GM18520 (cell line): Measurements from ENCODE around the gene GLS.
"Not testable (repeated sequence)": the region's sequence is repeated elsewhere in the genome, so short reads cannot be mapped to it uniquely, and the experiment has no call there.

ENCODE experiments used
- ATAC-seq: cut with Tn5 transposase; IDR thresholded peaks from one replicate; pipeline ENCODE4 v1.9.1; 2021; ENCODE audit not compliant: unreplicated experiment

The GLS gene

DNA sequence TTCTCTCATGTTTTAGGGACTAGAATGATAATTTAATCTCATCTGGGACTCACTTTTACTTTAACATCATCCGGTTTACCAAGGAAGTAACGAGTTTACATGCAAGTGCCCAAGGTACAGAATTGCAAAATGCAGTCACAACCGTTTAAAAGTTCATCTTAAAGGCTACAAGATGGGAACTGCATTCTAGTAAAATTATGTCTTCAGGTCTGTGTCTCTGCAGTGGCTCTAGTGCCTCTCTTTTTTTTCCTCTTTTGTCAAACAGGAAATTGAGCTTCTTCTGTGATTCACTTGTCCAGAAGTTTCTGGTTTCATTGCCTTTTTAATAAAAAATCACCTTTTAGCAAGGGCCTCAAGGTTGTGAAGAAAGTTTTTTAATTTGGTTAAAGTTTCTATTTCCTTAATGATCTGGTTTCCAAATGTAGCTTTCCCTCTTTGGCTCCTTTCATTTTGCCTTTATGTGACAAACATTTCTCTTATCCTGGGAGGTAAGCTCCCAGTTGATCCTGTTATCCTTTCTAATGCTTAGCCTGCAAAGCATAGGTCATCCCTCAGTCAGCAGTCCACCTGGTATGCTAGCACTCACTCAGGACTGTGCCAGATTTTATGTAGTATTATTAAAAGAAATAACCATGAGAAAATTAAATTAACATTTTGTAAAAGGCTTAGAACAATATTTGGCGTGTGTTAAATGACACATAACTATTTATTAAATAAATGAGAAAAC, 2.4 kb downstream of the GLS start:
- no peak for ATAC-seq

- not testable (repeated sequence) for ATAC-seq
These were observed 5.2 kb downstream of the GLS start for GRCh38 chr2:190885844-190886243.

GRCh38 chr2:190887089-190887488, 6.5 kb downstream of the GLS start:
- ATAC-seq: peak; percentile 47

- no peak for ATAC-seq
These were observed 7.8 kb downstream of the GLS start for GRCh38 chr2:190888449-190888848.

- ATAC-seq: no peak
These were observed 8.7 kb downstream of the GLS start for GRCh38 chr2:190889175-190889943.

GRCh38 chr2:190891372-190891771, 10.8 kb downstream of the GLS start:
- ATAC-seq: peak; percentile 42

DNA sequence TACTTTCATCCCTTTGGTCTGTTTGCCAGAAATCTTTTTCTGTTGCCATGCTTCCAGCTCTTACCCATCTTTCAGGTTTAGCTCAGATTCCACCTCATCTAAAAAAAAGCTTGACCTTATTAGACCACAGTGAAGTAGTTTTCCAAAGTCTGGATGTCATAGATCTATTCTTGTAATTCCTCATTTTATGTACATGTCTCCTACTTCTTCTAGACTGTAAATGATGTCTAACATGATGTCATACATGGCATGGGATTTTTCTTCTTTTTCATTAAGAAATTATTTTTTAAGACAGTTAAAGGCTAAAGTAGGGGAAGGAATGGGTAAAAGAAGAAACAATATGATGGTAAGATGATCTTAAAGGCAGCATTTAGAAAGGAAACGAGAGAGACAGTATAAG, 11.3 kb downstream of the GLS start:
- no peak for ATAC-seq

DNA sequence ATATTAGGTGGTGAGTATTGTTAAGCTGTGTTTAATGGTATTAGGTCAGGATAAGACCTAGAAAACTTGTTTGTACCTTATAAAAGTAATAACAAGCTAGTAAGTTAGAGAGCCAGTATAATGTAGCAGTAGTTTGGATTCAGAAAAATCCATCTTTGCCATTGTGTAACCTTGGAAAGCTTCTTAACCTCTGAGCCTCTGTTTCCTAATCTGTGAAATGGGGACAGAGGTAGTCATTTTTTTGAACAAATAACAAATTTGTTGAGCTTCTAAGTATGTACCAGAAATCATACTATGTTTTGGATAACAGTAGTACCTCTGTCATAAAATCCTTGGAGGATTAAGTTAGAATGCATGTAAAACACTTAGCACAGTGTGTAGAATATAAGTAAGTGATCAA, 12.5 kb downstream of the GLS start:
- no peak for ATAC-seq

GRCh38 chr2:190896477-190896876, 15.9 kb downstream of the GLS start:
- ATAC-seq: no peak

GRCh38 chr2:190903693-190904450, 23.3 kb downstream of the GLS start:
- no peak for ATAC-seq

DNA sequence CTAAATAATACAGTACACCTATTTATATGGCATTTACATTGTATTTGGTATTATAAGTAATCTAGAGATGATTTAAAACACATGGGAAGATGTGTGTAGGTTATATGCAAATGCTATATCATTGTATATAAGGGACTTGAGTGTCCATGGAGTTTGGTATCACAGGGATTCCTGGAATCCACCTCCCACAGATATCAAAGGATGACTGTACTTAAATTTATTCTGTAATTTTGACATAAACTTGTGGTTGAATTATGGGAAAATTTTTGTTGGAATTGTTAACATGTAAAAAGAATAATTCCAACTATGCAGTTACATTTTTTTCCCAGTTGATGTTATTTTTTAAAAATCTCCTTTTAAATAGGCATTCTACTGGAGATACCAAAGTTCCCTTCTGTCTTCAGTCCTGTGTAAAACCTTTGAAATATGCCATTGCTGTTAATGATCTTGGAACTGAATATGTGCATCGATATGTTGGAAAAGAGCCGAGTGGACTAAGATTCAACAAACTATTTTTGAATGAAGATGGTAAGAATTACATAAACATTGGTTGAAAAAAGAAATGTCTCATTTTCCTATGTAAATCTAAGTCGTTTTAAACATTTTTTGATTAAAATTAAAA, 24.1 kb downstream of the GLS start:
- ATAC-seq: no peak

DNA sequence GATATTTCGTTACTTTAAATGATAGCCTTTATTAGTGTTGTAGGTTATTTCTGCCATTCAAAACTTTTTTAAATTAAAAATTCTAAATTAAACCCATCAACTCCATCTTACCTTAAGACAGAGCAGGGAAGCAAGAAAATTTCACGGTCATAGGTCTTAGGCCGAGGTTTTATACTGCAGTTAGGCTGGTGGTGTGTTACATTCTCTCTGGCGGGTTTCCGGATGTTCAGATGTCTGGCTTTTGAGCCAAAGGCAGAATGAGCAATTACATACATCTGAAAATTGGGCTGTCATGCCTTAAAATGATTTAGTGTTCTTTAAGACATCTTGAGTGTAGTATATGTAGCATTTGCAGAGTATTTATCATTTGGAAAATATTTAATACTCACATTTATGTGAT, 27.9 kb downstream of the GLS start:
- ATAC-seq: no peak

DNA sequence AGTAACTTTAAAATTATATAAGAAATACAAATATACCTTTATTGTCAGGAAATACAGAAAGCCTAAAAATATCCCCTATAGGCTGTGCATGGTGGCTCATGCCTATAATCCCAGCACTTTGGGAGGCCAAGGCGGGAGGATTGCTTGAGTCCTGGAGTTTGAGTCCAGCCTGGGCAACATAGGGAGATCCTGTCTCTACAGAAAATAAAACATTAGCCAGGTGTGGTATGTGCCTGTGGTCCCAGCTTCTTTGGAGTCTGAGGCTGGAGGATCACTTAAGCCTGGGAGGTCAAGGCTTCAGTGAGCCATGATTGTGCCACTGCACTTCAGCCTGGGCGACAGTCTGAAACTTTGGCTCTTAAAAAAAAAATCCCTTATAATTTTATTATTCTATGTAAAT, 29.1 kb downstream of the GLS start:
- no peak for ATAC-seq

DNA sequence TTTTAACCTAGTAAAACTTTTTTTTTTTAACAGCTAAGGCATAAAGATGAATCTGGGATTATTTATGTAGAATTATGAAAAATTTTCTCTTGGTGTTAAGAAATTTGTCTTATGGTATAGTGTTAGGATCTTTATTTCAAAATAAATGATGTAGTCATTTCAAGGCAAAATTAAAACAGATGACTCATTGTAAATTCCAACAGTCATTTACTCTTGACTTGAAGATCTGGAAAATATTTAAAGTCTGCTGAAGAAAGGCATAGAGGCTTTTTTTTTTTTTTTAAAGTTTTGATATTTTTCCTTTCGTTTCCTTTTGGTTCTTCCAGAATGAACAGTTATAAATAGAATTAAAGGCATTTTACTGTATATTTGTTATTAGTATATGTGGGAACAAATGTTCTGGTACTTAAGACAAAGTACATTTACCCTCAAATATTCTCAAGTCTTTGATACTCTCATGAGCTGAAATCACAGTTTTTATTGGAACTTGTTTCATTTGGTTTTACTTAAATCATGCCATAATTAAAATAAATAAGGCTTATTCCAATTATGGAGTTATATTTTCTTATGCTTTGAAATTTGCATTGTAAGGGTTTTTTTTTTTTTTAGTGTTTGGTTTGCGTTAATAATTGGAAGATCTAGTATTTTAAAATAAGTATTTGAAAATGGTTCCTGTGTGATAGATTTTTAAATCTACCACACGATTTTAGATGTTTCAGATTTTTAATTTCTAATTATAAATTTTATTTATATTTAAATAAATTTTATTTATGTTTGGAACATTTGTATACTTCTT, 29.9 kb downstream of the GLS start:
- no peak for ATAC-seq

DNA sequence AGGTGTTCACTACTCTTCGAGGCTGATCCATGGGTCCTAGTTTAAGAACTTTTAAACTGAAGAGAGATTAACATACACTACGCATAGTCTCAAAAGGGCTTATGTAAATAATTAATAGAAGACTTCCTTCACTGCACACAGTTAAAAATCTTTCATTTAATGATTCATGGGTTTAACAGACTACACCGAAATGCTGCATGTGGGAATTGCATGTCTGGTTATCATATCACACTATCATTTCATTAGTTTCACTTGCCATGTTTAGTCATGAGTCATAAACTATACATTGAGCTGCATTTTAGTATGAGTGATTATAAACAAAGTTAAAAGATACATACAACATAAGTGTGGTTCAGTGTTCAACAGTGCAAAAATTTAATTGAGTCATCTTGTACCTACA, 31.2 kb downstream of the GLS start:
- ATAC-seq: peak; percentile 84

- no peak for ATAC-seq
These were observed 32.1 kb downstream of the GLS start for GRCh38 chr2:190912726-190913125.

DNA sequence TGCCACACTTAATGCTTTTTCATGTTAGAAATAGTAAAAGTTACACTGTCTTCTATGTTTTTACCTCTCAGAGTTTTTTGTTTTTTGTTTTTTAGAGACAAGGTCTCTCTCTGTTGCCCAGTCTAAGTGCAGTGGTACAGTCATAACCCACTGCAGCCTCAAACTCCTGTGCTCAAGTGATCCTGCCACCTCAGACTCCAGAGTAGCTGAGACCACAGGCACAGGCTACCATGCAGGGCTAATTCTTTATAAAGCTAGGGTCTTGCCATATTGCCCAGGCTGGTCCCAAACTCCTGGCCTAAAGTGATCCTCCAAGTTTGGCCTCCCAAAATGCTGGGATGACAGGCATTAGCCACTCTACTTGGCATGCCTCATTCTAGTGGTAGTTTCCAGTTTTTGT, 33.1 kb downstream of the GLS start:
- no peak for ATAC-seq

- ATAC-seq: no peak
These were observed 36.2 kb downstream of the GLS start for GRCh38 chr2:190916829-190917228.

- ATAC-seq: no peak
These were observed 39.5 kb downstream of the GLS start for GRCh38 chr2:190920085-190920484.

- no peak for ATAC-seq
These were observed 41.8 kb downstream of the GLS start for GRCh38 chr2:190922376-190922775.

GRCh38 chr2:190927301-190927700, 46.7 kb downstream of the GLS start:
- no peak for ATAC-seq
